Measurements from ENCODE around the gene JMJD1C.

The JMJD1C gene

GRCh38 chr10:63173468-63174232, 292.1 kb downstream of the JMJD1C start:
- Histone ChIP-seq H3K27ac (no peak overlapping the region), H3K4me3 (no peak overlapping the region)
- DNase-seq (ENCODE audit: low spot score): no peak
- no peak for TF ChIP-seq CTCF (IDR thresholded peaks at IDR 0.05)

GRCh38 chr10:63171926-63172325, 293.9 kb downstream of the JMJD1C start:
- no peak for TF ChIP-seq CTCF (IDR thresholded peaks at IDR 0.05)
- Histone ChIP-seq H3K27ac (peak overlapping the region in 1 of 2 donors; percentile 38), H3K4me3 (no peak overlapping the region)
- DNase-seq (ENCODE audit: low spot score): no peak

GRCh38 chr10:63171255-63171855, 294.4 kb downstream of the JMJD1C start:
- H3K4me3 ChIP-seq: no peak overlapping the region
- DNase-seq (ENCODE audit: low spot score): no peak
- peak overlapping the region in 1 of 2 donors; percentile 38 for H3K27ac ChIP-seq
- TF ChIP-seq CTCF (IDR thresholded peaks at IDR 0.05): no peak

- no peak for DNase-seq (ENCODE audit: low spot score)
- no peak overlapping the region for H3K4me3 ChIP-seq
- no peak overlapping the region for H3K27ac ChIP-seq
- TF ChIP-seq CTCF (IDR thresholded peaks at IDR 0.05): no peak
These were observed 296.2 kb downstream of the JMJD1C start for GRCh38 chr10:63169624-63170023.

GRCh38 chr10:63168821-63169462, 296.8 kb downstream of the JMJD1C start:
- no peak overlapping the region for H3K27ac ChIP-seq

GRCh38 chr10:63166742-63167258, 299.0 kb downstream of the JMJD1C start:
- DNase-seq (ENCODE audit: low spot score): no peak
- Histone ChIP-seq H3K4me3 (no peak overlapping the region), H3K27ac (peak overlapping the region in 1 of 2 donors; percentile 17)
- TF ChIP-seq CTCF (IDR thresholded peaks at IDR 0.05): peak; percentile 83

More at GRCh38 chr10:63168821-63169462, 296.8 kb downstream of the JMJD1C start:
- no peak overlapping the region for H3K4me3 ChIP-seq
- no peak for DNase-seq (ENCODE audit: low spot score)
- TF ChIP-seq CTCF (IDR thresholded peaks at IDR 0.05): no peak

Data from coronary artery (tissue), 2 donors.